Psoas muscle (tissue), 8 donors: Measurements from ENCODE around the gene IFIT3. TPM values are rescaled to one million over a fixed set of nuclear protein-coding genes. Genes with fewer than 3 reads are reported as not detected.

Experiments
- ATAC-seq, 4 donors: fragments of 200-7000 bp; cut with Tn5 transposase; one replicate each; pipeline ENCODE4 v1.9.1; 2020; ENCODE audit warnings: moderate library complexity in 3 of 4, mild to moderate bottlenecking in 2 of 4
- DNase-seq, 2 donors: peaks; one replicate each; pipeline ENCODE4 v3.0.0-alpha.2; 2020
- H3K27ac ChIP-seq: fragments of 200-600 bp; one replicate; pipeline ENCODE4 v1.8.0; 2022
- H3K27me3 ChIP-seq, 3 donors: fragments of 200-600 bp in 1 of 3; one replicate each; pipeline versions ENCODE4 v1.6.1 to v1.8.0; 2013 to 2022; ENCODE audit warnings: low read length in 2 of 3, mild to moderate bottlenecking in 2 of 3, moderate library complexity in 1 of 3; ENCODE audit not compliant: insufficient read depth in 3 of 3
- H3K36me3 ChIP-seq, 2 donors: fragments of 200-600 bp in 1 of 2; one replicate each; pipeline versions ENCODE4 v1.6.1 to v1.8.0; 2013 to 2022; ENCODE audit warnings: low read depth in 1 of 2, mild to moderate bottlenecking in 1 of 2, moderate library complexity in 1 of 2; ENCODE audit not compliant: insufficient read depth in 1 of 2
- H3K4me1 ChIP-seq: fragments of 200-600 bp; one replicate; pipeline ENCODE4 v1.8.0; 2022
- H3K4me3 ChIP-seq: fragments of 200-600 bp; one replicate; pipeline ENCODE4 v1.8.0; 2022; ENCODE audit warnings: mild to moderate bottlenecking
- H3K9me3 ChIP-seq: fragments of 200-600 bp; one replicate; pipeline ENCODE4 v1.8.0; 2022
- WGBS, 3 donors: extraction: QIAGEN DNeasy Blood & Tissue Kit; methylation state at CpG; one replicate each; pipeline versions ENCODE4 v1.1.6 to v1.1.7; 2013; 5-methylcytosine and 5-hydroxymethylcytosine counted together
- intact Hi-C, 2 donors: fragments of 100-400 bp; cut with DNase I; formaldehyde crosslinking; loops; one replicate each; pipeline versions ENCODE4 v1.11.0 to v1.14.2; 2022
- polyA plus RNA-seq, 3 donors: library from polyadenylated mRNA; stranded (reverse); fragments of 200-250 nt; gene quantifications; one replicate each; pipeline ENCODE4 v1.2.3, GENCODE V29; 2013
- total RNA-seq, 4 donors: library from RNA; stranded (reverse); fragmentation: NEBNext Ultra II Directional in 2 of 4; extraction: Animal tissue kit (Norgen Biotek cat#: 25700) in 2 of 4; gene quantifications; one replicate each; pipeline versions ENCODE4 v1.2.1 to v1.2.4, GENCODE V29; 2021 to 2023
- TF ChIP-seq, protein P1 (sequence below): fragments of 200-600 bp; IDR thresholded peaks from one replicate; pipeline ENCODE4 v1.8.0; 2022; ENCODE audit warnings: antibody characterized with exemption
- donor health status: healthy with polysubstance abuse.
- donor health status: DM: no; HTN: no; CAD: no; lungs with moderate emphysema.
- donor health status: Bipolar disorder and iron deficiency.
- donor health status: healthy.
- donor health status: DM: yes; HTN: yes; CAD: no.
- donor health status: DM: no; HTN: no; CAD: no.
- donor health status: DM: no; HTN: no; CAD: no.
- donor health status: DM: yes; HTN: yes; CAD: no.

IFIT3 gene
- total and polyA plus RNA-seq, 7 donors = 2.0 to 7.1 (median 4.6) TPM

DNA sequence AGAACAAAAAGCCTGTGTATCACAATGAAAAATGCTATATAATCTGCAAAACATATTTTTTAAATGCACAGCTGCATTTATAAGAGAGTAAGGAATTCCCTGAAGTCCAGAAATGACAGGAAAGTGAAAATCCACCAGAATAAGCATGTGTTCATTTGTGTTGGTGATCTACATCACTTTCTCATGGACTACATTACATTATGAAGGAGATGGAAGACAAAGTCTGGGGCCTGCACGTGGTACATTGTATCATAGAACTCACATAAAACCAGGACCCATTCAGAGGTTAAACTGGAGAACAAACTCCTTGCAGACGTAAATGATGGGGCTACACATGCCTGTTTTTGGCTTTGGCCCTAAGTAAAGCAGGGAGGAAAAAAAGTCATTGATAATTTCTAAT lies 16.4 kb downstream of the IFIT3 start:
- Histone ChIP-seq H3K4me3 (no peak overlapping the region), H3K9me3 (no peaks in the 10 kb centered on the region), H3K27ac (no peak overlapping the region), H3K36me3 (peaks cover 0 to 7% of the 10 kb centered on the region in 2 donors), H3K27me3 (no peaks in the 10 kb centered on the region), H3K4me1 (peaks cover 25% of the 10 kb centered on the region)
- WGBS, 3 donors = 66 to 72% (median 72%) methylated on average over 2 of the region's 2 CpGs
- TF ChIP-seq, protein P1, sequence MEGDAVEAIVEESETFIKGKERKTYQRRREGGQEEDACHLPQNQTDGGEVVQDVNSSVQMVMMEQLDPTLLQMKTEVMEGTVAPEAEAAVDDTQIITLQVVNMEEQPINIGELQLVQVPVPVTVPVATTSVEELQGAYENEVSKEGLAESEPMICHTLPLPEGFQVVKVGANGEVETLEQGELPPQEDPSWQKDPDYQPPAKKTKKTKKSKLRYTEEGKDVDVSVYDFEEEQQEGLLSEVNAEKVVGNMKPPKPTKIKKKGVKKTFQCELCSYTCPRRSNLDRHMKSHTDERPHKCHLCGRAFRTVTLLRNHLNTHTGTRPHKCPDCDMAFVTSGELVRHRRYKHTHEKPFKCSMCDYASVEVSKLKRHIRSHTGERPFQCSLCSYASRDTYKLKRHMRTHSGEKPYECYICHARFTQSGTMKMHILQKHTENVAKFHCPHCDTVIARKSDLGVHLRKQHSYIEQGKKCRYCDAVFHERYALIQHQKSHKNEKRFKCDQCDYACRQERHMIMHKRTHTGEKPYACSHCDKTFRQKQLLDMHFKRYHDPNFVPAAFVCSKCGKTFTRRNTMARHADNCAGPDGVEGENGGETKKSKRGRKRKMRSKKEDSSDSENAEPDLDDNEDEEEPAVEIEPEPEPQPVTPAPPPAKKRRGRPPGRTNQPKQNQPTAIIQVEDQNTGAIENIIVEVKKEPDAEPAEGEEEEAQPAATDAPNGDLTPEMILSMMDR = no peak
- no peak for DNase-seq
- intact Hi-C loops = no loop called here
- no peak for ATAC-seq

DNA sequence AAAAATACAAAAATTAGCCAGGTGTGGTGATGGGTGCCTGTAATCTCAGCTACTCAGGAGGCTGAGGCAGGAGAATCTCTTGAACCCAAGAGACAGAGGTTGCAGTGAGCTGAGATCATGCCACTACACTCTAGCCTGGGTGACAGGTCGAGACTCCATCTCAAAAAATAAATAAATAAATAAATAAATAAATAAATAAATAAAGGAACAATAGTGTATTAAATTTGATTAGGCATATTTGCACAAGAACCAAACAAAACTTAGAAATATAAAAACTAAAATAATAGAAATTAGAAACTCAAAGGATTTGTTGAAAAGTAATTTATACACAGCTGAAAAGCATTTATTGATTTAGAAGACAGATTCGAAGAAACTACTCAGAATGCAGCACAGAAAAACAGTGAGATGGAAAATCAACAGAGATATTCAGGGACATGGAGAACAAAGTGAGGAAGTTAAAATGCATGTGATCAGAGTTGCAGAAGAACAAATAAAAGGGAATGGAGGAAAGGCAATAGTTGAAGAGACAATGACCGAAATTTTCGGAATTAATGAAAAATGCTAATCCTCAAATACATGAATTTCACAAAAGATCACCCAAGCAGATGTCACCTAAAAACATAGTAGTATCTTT lies 17.7 kb downstream of the IFIT3 start:
- Histone ChIP-seq H3K27me3 (no peaks in the 10 kb centered on the region), H3K27ac (no peak overlapping the region), H3K9me3 (no peaks in the 10 kb centered on the region), H3K36me3 (no peaks in the 10 kb centered on the region), H3K4me3 (no peak overlapping the region), H3K4me1 (peaks cover 25% of the 10 kb centered on the region)
- 94 to 97% (median 95%) methylated on average over 4 of the region's 4 CpGs for WGBS, 3 donors
- ATAC-seq (no peak), DNase-seq (no peak)
- TF ChIP-seq, protein P1 = no peak
- intact Hi-C loops = no loop called here

GRCh38 chr10:89346405-89347254 lies 18.8 kb downstream of the IFIT3 start:
- 45 to 54% (median 54%) methylated on average over 4 of the region's 4 CpGs for WGBS, 3 donors
- Histone ChIP-seq H3K4me1 (peaks cover 34% of the 10 kb centered on the region), H3K27me3 (no peaks in the 10 kb centered on the region), H3K36me3 (no peaks in the 10 kb centered on the region), H3K4me3 (no peak overlapping the region), H3K9me3 (no peaks in the 10 kb centered on the region), H3K27ac (peak overlapping the region; percentile 67)
- intact Hi-C loops = no loop called here
- DNase-seq = no peak
- peak; percentile 25 to 55 (median 50) for ATAC-seq
- TF ChIP-seq, protein P1 = no peak

- no peak for DNase-seq
- H3K4me3 ChIP-seq = no peak overlapping the region
- 71 to 75% (median 74%) methylated on average over 7 of the region's 7 CpGs for WGBS, 3 donors
- peak in 1 of 4 donors; percentile 15 for ATAC-seq
- intact Hi-C loops = no loop called here
- H3K27ac ChIP-seq = peak overlapping the region; percentile 67
- no peaks in the 10 kb centered on the region for H3K9me3 ChIP-seq
- H3K36me3 ChIP-seq = no peaks in the 10 kb centered on the region
- TF ChIP-seq, protein P1 = no peak
- peaks cover 44% of the 10 kb centered on the region for H3K4me1 ChIP-seq
- H3K27me3 ChIP-seq = no peaks in the 10 kb centered on the region
Observed at GRCh38 chr10:89347701-89348457, 20.1 kb downstream of the IFIT3 start.
